Dedifferentiated amniotic fluid mesenchymal stem cell (primary cell): ENCODE measurements around the gene CYP21A2.

Experiments used
- DNase-seq: peaks from one replicate; pipeline ENCODE4 v3.0.0-alpha.2; 2016; ENCODE audit errors: extremely low spot score

Gene CYP21A2

GRCh38 chr6:32082478-32082877 lies 44.3 kb downstream of the CYP21A2 start:
- DNase-seq, result no peak

GRCh38 chr6:32082935-32083334 lies 44.7 kb downstream of the CYP21A2 start:
- no peak for DNase-seq

GRCh38 chr6:32083812-32084768 lies 45.9 kb downstream of the CYP21A2 start:
- DNase-seq, result no peak

GRCh38 chr6:32084780-32085179 lies 46.6 kb downstream of the CYP21A2 start:
- DNase-seq, result no peak

- no peak for DNase-seq
Observed at GRCh38 chr6:32085759-32086459, 47.7 kb downstream of the CYP21A2 start.

GRCh38 chr6:32086661-32087573 lies 48.7 kb downstream of the CYP21A2 start:
- DNase-seq, result peak; percentile 19

- DNase-seq, result no peak
Observed at GRCh38 chr6:32087574-32088486, 49.6 kb downstream of the CYP21A2 start.

- DNase-seq, result no peak
Observed at GRCh38 chr6:32088487-32089049, 50.4 kb downstream of the CYP21A2 start.

- DNase-seq, result no peak
Observed at GRCh38 chr6:32089082-32089828, 51.0 kb downstream of the CYP21A2 start.
